ENCODE data around the gene PTPN14. TPM values are rescaled to one million over a fixed set of nuclear protein-coding genes. Genes with fewer than 3 reads are reported as not detected.

PTPN14 gene
- total RNA-seq, 6 experiments from 2014 or later = 1.6 to 4.6 (median 2.1) TPM

GRCh38 chr1:214504330-214504729, 47.1 kb downstream of the PTPN14 start:
- no peaks in the 10 kb centered on the region for H3K9me3 ChIP-seq
- H3K4me3 ChIP-seq = no peak overlapping the region
- no peak for TF ChIP-seq POLR2A (IDR thresholded peaks at IDR 0.05)
- TF ChIP-seq, protein P1, sequence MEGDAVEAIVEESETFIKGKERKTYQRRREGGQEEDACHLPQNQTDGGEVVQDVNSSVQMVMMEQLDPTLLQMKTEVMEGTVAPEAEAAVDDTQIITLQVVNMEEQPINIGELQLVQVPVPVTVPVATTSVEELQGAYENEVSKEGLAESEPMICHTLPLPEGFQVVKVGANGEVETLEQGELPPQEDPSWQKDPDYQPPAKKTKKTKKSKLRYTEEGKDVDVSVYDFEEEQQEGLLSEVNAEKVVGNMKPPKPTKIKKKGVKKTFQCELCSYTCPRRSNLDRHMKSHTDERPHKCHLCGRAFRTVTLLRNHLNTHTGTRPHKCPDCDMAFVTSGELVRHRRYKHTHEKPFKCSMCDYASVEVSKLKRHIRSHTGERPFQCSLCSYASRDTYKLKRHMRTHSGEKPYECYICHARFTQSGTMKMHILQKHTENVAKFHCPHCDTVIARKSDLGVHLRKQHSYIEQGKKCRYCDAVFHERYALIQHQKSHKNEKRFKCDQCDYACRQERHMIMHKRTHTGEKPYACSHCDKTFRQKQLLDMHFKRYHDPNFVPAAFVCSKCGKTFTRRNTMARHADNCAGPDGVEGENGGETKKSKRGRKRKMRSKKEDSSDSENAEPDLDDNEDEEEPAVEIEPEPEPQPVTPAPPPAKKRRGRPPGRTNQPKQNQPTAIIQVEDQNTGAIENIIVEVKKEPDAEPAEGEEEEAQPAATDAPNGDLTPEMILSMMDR (IDR thresholded peaks at IDR 0.05) = no peak
- no peaks in the 10 kb centered on the region for H3K4me1 ChIP-seq
- WGBS (ENCODE audit: insufficient coverage, low coverage, low lambda C conversion rate, missing lambda C conversion rate) = 50% methylated on average over 3 of the region's 5 CpGs
- H3K27me3 ChIP-seq = no peaks in the 10 kb centered on the region
- no peaks in the 10 kb centered on the region for H3K36me3 ChIP-seq
- no peak overlapping the region for H3K27ac ChIP-seq
- intact Hi-C loops (cut with DNase I) = no loop called here
- ATAC-seq (no peak), DNase-seq (no peak)

DNA sequence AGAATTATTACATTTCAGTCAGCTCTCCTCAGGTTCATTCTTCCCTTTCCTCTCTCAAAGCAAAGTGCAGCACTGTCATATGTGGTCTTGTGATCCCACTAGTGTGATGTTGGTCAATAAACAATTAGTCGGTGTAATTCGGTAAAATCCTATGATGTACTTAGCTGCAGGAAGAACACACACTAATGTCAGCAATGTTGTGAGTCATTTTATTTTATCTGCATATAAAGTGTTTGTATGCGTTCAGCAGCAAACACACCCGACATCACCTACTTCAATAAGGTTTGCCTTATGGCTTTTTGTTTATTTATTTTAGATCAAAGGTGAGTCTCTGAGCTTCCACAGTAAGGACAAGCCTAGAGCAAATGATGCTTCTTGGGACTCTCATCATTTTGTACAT, 47.8 kb downstream of the PTPN14 start:
- TF ChIP-seq POLR2A (IDR thresholded peaks at IDR 0.05) = no peak
- TF ChIP-seq, protein P1 (IDR thresholded peaks at IDR 0.05) = no peak
- no peaks in the 10 kb centered on the region for H3K9me3 ChIP-seq
- no peak overlapping the region for H3K27ac ChIP-seq
- ATAC-seq (no peak), DNase-seq (no peak)
- no peaks in the 10 kb centered on the region for H3K27me3 ChIP-seq
- intact Hi-C loops (cut with DNase I) = no loop called here
- H3K36me3 ChIP-seq = no peaks in the 10 kb centered on the region
- no peak overlapping the region for H3K4me3 ChIP-seq
- 48% methylated on average over 4 of the region's 4 CpGs for WGBS (ENCODE audit: insufficient coverage, low coverage, low lambda C conversion rate, missing lambda C conversion rate)
- no peaks in the 10 kb centered on the region for H3K4me1 ChIP-seq

DNA sequence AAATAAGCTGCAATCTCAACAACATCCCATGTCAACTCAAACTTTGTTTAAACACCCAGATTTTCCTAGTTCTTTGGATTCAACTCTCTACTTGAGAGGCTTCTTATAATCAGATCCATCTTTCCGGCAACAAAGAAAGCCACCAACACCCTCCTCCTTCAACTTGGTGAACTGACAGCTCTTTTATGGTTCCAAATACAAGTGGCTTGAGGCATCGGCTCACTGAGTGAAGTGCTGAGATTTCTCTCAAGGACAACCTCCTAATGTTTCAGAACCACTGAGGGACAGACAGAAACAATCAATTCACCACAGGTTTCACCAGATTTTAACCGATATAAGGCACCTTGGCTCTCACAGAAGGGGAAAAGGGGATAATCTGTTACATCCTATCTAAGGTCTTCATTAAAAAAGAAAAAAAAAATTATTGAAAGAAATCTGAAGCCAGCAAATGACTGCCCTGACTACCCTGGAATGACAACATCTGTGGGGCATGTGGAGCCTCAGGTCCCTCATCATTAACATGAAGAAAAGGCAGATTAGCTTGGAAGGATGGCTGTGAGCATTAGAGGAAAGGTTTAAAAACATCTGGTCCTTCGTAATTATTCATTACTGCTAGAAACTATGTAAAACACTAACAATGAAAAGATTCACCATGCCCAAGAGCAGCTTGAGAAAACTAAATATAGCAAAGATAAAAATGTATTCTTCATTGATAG, 50.9 kb downstream of the PTPN14 start:
- 69% methylated on average over 4 of the region's 4 CpGs for WGBS (ENCODE audit: insufficient coverage, low coverage, low lambda C conversion rate, missing lambda C conversion rate)
- TF ChIP-seq, protein P1 (IDR thresholded peaks at IDR 0.05) = no peak
- TF ChIP-seq POLR2A (IDR thresholded peaks at IDR 0.05) = no peak
- Histone ChIP-seq H3K9me3 (no peaks in the 10 kb centered on the region), H3K4me1 (no peaks in the 10 kb centered on the region), H3K27ac (no peak overlapping the region), H3K27me3 (no peaks in the 10 kb centered on the region), H3K36me3 (no peaks in the 10 kb centered on the region), H3K4me3 (no peak overlapping the region)
- intact Hi-C loops (cut with DNase I) = no loop called here
- ATAC-seq = no peak
- no peak for DNase-seq

GRCh38 chr1:214499732-214500131, 51.7 kb downstream of the PTPN14 start:
- intact Hi-C loops (cut with DNase I) = no loop called here
- DNase-seq (no peak), ATAC-seq (no peak)
- no peak overlapping the region for H3K4me3 ChIP-seq
- no peaks in the 10 kb centered on the region for H3K9me3 ChIP-seq
- no peaks in the 10 kb centered on the region for H3K27me3 ChIP-seq
- WGBS (ENCODE audit: insufficient coverage, low coverage, low lambda C conversion rate, missing lambda C conversion rate) = 58% methylated on average over 4 of the region's 4 CpGs
- H3K27ac ChIP-seq = no peak overlapping the region
- TF ChIP-seq, protein P1 (IDR thresholded peaks at IDR 0.05) = no peak
- no peak for TF ChIP-seq POLR2A (IDR thresholded peaks at IDR 0.05)
- H3K36me3 ChIP-seq = no peaks in the 10 kb centered on the region
- no peaks in the 10 kb centered on the region for H3K4me1 ChIP-seq
